ENCODE results near the gene STK36.
A peak's percentile ranks its signal among the peaks of the same experiment; 100 is the strongest.

DNA sequence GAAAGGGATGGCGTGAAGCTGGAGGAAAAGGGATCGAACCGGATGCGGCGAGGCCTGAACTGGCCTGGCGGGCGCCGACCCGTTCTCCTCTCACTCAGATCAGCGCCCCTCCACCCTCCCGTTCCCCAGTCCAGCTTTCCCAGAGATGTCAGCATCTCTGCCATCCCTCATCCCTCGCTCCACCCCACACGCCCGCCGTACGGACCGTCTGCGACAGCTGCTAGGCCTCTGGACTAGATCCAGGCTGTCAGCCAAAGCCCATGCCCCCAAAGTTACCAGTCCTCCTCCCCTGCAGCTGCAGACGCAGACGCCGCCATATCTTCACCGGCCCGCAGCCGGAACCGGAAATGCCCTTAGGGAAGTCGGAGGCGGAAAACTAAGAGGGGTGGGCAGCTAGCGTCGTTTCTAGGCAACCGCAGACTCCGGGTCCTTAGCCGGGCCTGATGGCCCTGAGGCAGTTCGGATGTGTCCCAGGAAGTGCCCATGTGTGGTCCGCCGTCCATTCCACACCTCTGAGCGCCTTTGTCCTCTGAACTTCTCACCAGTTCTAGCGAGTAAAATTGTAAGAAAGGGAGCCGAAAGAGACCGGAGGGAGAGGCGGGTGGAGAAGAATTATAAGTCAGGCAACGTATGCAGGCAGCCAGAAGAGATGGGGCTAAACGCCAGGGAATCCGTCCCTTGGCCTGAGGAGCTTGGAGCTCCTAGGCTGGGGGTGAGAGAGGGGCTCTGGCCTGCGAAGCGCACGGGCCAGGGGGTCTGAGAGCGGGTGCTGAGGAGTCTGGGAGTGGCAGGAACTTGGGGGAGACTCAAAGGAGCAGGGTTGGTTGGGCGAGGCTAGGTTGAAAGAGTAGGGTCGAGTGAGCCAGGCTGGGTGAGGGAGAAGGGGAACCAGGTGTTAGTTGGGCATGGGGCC lies at the start of gene STK36, which contains the start of gene RNF25:
- TF ChIP-seq, protein P1, sequence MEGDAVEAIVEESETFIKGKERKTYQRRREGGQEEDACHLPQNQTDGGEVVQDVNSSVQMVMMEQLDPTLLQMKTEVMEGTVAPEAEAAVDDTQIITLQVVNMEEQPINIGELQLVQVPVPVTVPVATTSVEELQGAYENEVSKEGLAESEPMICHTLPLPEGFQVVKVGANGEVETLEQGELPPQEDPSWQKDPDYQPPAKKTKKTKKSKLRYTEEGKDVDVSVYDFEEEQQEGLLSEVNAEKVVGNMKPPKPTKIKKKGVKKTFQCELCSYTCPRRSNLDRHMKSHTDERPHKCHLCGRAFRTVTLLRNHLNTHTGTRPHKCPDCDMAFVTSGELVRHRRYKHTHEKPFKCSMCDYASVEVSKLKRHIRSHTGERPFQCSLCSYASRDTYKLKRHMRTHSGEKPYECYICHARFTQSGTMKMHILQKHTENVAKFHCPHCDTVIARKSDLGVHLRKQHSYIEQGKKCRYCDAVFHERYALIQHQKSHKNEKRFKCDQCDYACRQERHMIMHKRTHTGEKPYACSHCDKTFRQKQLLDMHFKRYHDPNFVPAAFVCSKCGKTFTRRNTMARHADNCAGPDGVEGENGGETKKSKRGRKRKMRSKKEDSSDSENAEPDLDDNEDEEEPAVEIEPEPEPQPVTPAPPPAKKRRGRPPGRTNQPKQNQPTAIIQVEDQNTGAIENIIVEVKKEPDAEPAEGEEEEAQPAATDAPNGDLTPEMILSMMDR (IDR thresholded peaks at IDR 0.05; ENCODE audit: insufficient read depth, low read length): no peak
- TF ChIP-seq POLR2AphosphoS5 (IDR thresholded peaks at IDR 0.05; ENCODE audit: low read depth) (peak; percentile 70; the same call in 1 of the 2 replicates), SPI1 (IDR thresholded peaks at IDR 0.05; ENCODE audit: borderline replicate concordance, low read depth) (peak; percentile 47; the same call in 1 of the 2 replicates)
- TF ChIP-seq, protein P2, sequence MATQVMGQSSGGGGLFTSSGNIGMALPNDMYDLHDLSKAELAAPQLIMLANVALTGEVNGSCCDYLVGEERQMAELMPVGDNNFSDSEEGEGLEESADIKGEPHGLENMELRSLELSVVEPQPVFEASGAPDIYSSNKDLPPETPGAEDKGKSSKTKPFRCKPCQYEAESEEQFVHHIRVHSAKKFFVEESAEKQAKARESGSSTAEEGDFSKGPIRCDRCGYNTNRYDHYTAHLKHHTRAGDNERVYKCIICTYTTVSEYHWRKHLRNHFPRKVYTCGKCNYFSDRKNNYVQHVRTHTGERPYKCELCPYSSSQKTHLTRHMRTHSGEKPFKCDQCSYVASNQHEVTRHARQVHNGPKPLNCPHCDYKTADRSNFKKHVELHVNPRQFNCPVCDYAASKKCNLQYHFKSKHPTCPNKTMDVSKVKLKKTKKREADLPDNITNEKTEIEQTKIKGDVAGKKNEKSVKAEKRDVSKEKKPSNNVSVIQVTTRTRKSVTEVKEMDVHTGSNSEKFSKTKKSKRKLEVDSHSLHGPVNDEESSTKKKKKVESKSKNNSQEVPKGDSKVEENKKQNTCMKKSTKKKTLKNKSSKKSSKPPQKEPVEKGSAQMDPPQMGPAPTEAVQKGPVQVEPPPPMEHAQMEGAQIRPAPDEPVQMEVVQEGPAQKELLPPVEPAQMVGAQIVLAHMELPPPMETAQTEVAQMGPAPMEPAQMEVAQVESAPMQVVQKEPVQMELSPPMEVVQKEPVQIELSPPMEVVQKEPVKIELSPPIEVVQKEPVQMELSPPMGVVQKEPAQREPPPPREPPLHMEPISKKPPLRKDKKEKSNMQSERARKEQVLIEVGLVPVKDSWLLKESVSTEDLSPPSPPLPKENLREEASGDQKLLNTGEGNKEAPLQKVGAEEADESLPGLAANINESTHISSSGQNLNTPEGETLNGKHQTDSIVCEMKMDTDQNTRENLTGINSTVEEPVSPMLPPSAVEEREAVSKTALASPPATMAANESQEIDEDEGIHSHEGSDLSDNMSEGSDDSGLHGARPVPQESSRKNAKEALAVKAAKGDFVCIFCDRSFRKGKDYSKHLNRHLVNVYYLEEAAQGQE (IDR thresholded peaks at IDR 0.05; ENCODE audit: insufficient replicate concordance, low read depth): no peak
